WTC11 (cell line): Measurements from ENCODE around the gene KANSL1L. TPM values are rescaled to one million over a fixed set of nuclear protein-coding genes. Genes with fewer than 3 reads are reported as not detected.

Experiments used
- ATAC-seq: fragments of 200-7000 bp; cut with Tn5 transposase; 2 replicates; pipeline ENCODE4 v1.10.0; 2021; ENCODE audit warnings: mild to moderate bottlenecking, moderate library complexity
- CTCF ChIA-PET: fragments of 300-600 bp; sonication (Branson Sonifier 250); formaldehyde crosslinking; loops from one replicate; lab custom pipeline; 2021; ENCODE audit warnings: antibody characterized with exemption; lab: Charles Lee
- POLR2A ChIA-PET: fragments of 350-600 bp; sonication (Branson Sonifier 250); formaldehyde crosslinking; loops from one replicate; lab custom pipeline; 2021; ENCODE audit warnings: antibody characterized with exemption; lab: Charles Lee
- DNase-seq: peaks from one replicate; pipeline ENCODE4 v3.0.0; 2021; ENCODE audit warnings: low spot score
- H3K27ac Mint-ChIP-seq: 2 replicates; pipeline ENCODE4 v1.8.0; 2021; ENCODE audit warnings: mixed read lengths
- H3K27me3 Mint-ChIP-seq: 2 replicates; pipeline ENCODE4 v1.8.0; 2021; ENCODE audit warnings: low read depth, mild to moderate bottlenecking, moderate library complexity, mixed read lengths
- H3K36me3 Mint-ChIP-seq: 2 replicates; pipeline ENCODE4 v1.8.0; 2021; ENCODE audit warnings: mixed read lengths
- H3K4me1 Mint-ChIP-seq: 2 replicates; pipeline ENCODE4 v1.8.0; 2022; ENCODE audit warnings: mixed read lengths
- H3K4me3 Mint-ChIP-seq: 2 replicates; pipeline ENCODE4 v1.8.0; 2021; ENCODE audit warnings: mild to moderate bottlenecking, moderate library complexity, mixed read lengths
- H3K9me3 Mint-ChIP-seq: 2 replicates; pipeline ENCODE4 v1.8.0; 2021; ENCODE audit warnings: mixed read lengths
- IRF2 ChIP-seq: sonication (generic); formaldehyde crosslinking; IDR thresholded peaks from 2 replicates; pipeline ENCODE4 v1.8.0; 2022; ENCODE audit warnings: low read depth, missing genetic modification reagents, borderline replicate concordance
- KAT7 ChIP-seq: sonication (generic); formaldehyde crosslinking; IDR thresholded peaks from 2 replicates; pipeline ENCODE4 v1.8.1; 2023; ENCODE audit warnings: missing genetic modification reagents, mild to moderate bottlenecking, borderline replicate concordance
- NFE2L1 ChIP-seq: sonication (generic); formaldehyde crosslinking; IDR thresholded peaks from 2 replicates; pipeline ENCODE4 v1.8.1; 2023; ENCODE audit warnings: missing genetic modification reagents
- NR3C1 ChIP-seq: sonication (generic); formaldehyde crosslinking; conservative IDR thresholded peaks from 2 replicates; pipeline ENCODE4 v1.8.1; 2023; ENCODE audit warnings: low read depth, mild to moderate bottlenecking, missing genetic modification reagents
- TCF7 ChIP-seq: sonication (generic); formaldehyde crosslinking; IDR thresholded peaks from 2 replicates; pipeline ENCODE4 v1.8.0; 2022; ENCODE audit warnings: mild to moderate bottlenecking, low read depth, missing genetic modification reagents, moderate library complexity
- TEAD4 ChIP-seq: sonication (generic); formaldehyde crosslinking; IDR thresholded peaks from 2 replicates; pipeline ENCODE4 v1.8.0; 2022; ENCODE audit warnings: mild to moderate bottlenecking, missing genetic modification reagents
- USF1 ChIP-seq: sonication (generic); formaldehyde crosslinking; IDR thresholded peaks from 2 replicates; pipeline ENCODE4 v1.8.0; 2022; ENCODE audit warnings: mild to moderate bottlenecking, missing genetic modification reagents
- ZNF138 ChIP-seq: sonication (generic); formaldehyde crosslinking; conservative IDR thresholded peaks from 2 replicates; pipeline ENCODE4 v1.8.1; 2022; ENCODE audit warnings: mild to moderate bottlenecking, moderate library complexity, missing genetic modification reagents
- ZNF263 ChIP-seq: sonication (generic); formaldehyde crosslinking; IDR thresholded peaks from 2 replicates; pipeline ENCODE4 v1.8.1; 2022; ENCODE audit warnings: low read depth, mild to moderate bottlenecking, moderate library complexity, missing genetic modification reagents
- total RNA-seq: library from RNA; stranded (reverse); gene quantifications from 3 replicates; pipeline ENCODE4 v1.2.3, GENCODE V29; 2021
- TF ChIP-seq, protein P1 (sequence below): sonication (generic); formaldehyde crosslinking; IDR thresholded peaks from 2 replicates; pipeline ENCODE4 v1.8.1; 2022; ENCODE audit warnings: mild to moderate bottlenecking, moderate library complexity, missing genetic modification reagents
- TF ChIP-seq, protein P2 (sequence below): fragments of 250-450 bp; sonication (Bioruptor Pico); IDR thresholded peaks from 2 replicates; pipeline ENCODE4 v1.8.0; 2021; ENCODE audit warnings: mild to moderate bottlenecking
- TF ChIP-seq, protein P3 (sequence below): sonication (generic); formaldehyde crosslinking; IDR thresholded peaks from 2 replicates; pipeline ENCODE4 v1.8.0; 2023; ENCODE audit warnings: mild to moderate bottlenecking, missing genetic modification reagents
- TF ChIP-seq, protein P4 (sequence below): sonication (generic); formaldehyde crosslinking; IDR thresholded peaks from 2 replicates; pipeline ENCODE4 v1.8.0; 2023; ENCODE audit warnings: missing genetic modification reagents, mild to moderate bottlenecking, borderline replicate concordance

Gene KANSL1L
- total RNA-seq, 1 experiment from 2014 or later: 11.4 TPM

DNA sequence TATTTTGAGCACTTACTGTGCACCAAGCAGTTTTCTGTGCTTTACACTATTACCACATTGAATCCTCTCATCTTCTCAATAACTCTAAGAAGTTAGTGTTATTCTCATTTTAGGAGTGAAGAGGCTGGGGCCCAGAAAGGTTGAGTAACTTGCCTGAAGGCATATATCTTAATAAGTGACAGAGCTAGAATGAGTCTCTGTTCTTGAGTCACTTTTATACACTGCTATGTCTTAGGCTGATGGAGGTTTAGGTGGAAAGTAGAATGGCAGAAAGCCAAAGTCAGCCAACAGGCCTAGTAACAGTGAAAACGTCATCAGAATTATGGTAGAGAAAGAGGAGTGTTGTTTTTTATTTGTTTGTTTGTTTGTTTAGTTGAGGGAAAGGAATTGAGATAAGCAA is 196.6 kb downstream of the KANSL1L start (continued):
- TF ChIP-seq, protein P1, sequence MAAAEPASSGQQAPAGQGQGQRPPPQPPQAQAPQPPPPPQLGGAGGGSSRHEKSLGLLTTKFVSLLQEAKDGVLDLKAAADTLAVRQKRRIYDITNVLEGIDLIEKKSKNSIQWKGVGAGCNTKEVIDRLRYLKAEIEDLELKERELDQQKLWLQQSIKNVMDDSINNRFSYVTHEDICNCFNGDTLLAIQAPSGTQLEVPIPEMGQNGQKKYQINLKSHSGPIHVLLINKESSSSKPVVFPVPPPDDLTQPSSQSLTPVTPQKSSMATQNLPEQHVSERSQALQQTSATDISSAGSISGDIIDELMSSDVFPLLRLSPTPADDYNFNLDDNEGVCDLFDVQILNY (CRISPR knock-in tag): no peak
- no peak for TF ChIP-seq IRF2 (CRISPR knock-in tag)

- H3K36me3 Mint-ChIP-seq: no peaks in the 10 kb centered on the region
- TF ChIP-seq, protein P2, sequence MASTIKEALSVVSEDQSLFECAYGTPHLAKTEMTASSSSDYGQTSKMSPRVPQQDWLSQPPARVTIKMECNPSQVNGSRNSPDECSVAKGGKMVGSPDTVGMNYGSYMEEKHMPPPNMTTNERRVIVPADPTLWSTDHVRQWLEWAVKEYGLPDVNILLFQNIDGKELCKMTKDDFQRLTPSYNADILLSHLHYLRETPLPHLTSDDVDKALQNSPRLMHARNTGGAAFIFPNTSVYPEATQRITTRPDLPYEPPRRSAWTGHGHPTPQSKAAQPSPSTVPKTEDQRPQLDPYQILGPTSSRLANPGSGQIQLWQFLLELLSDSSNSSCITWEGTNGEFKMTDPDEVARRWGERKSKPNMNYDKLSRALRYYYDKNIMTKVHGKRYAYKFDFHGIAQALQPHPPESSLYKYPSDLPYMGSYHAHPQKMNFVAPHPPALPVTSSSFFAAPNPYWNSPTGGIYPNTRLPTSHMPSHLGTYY (CRISPR knock-in tag): no peak
- TF ChIP-seq TCF7 (CRISPR knock-in tag) (no peak), KAT7 (CRISPR knock-in tag) (no peak), USF1 (CRISPR knock-in tag) (no peak), NR3C1 (no peak), NFE2L1 (CRISPR knock-in tag) (no peak), ZNF138 (CRISPR knock-in tag) (no peak), TEAD4 (CRISPR knock-in tag) (no peak), ZNF263 (no peak)
- TF ChIP-seq, protein P1 (CRISPR knock-in tag): no peak
- TF ChIP-seq, protein P3, sequence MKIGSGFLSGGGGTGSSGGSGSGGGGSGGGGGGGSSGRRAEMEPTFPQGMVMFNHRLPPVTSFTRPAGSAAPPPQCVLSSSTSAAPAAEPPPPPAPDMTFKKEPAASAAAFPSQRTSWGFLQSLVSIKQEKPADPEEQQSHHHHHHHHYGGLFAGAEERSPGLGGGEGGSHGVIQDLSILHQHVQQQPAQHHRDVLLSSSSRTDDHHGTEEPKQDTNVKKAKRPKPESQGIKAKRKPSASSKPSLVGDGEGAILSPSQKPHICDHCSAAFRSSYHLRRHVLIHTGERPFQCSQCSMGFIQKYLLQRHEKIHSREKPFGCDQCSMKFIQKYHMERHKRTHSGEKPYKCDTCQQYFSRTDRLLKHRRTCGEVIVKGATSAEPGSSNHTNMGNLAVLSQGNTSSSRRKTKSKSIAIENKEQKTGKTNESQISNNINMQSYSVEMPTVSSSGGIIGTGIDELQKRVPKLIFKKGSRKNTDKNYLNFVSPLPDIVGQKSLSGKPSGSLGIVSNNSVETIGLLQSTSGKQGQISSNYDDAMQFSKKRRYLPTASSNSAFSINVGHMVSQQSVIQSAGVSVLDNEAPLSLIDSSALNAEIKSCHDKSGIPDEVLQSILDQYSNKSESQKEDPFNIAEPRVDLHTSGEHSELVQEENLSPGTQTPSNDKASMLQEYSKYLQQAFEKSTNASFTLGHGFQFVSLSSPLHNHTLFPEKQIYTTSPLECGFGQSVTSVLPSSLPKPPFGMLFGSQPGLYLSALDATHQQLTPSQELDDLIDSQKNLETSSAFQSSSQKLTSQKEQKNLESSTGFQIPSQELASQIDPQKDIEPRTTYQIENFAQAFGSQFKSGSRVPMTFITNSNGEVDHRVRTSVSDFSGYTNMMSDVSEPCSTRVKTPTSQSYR (CRISPR knock-in tag): no peak
- TF ChIP-seq, protein P4, sequence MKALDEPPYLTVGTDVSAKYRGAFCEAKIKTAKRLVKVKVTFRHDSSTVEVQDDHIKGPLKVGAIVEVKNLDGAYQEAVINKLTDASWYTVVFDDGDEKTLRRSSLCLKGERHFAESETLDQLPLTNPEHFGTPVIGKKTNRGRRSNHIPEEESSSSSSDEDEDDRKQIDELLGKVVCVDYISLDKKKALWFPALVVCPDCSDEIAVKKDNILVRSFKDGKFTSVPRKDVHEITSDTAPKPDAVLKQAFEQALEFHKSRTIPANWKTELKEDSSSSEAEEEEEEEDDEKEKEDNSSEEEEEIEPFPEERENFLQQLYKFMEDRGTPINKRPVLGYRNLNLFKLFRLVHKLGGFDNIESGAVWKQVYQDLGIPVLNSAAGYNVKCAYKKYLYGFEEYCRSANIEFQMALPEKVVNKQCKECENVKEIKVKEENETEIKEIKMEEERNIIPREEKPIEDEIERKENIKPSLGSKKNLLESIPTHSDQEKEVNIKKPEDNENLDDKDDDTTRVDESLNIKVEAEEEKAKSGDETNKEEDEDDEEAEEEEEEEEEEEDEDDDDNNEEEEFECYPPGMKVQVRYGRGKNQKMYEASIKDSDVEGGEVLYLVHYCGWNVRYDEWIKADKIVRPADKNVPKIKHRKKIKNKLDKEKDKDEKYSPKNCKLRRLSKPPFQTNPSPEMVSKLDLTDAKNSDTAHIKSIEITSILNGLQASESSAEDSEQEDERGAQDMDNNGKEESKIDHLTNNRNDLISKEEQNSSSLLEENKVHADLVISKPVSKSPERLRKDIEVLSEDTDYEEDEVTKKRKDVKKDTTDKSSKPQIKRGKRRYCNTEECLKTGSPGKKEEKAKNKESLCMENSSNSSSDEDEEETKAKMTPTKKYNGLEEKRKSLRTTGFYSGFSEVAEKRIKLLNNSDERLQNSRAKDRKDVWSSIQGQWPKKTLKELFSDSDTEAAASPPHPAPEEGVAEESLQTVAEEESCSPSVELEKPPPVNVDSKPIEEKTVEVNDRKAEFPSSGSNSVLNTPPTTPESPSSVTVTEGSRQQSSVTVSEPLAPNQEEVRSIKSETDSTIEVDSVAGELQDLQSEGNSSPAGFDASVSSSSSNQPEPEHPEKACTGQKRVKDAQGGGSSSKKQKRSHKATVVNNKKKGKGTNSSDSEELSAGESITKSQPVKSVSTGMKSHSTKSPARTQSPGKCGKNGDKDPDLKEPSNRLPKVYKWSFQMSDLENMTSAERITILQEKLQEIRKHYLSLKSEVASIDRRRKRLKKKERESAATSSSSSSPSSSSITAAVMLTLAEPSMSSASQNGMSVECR (CRISPR knock-in tag): no peak
- no peak overlapping the region for H3K4me3 Mint-ChIP-seq
- ChIA-PET CTCF (interaction anchor here (3.5 kb wide), 1 partner anchor 12 kb away, joined by 17 read pairs; no protein-coding TSS in a partner anchor), POLR2A (no interaction called here)
- no peak overlapping the region for H3K27ac Mint-ChIP-seq
- ATAC-seq (no peak), DNase-seq (no peak)
- H3K27me3 Mint-ChIP-seq: 0 out of 2 replicates have a peak, but pooled peaks cover 4% of the 10 kb centered on the region
- no peaks in the 10 kb centered on the region for H3K9me3 Mint-ChIP-seq
- no peaks in the 10 kb centered on the region for H3K4me1 Mint-ChIP-seq
These were observed 197.9 kb downstream of the KANSL1L start for GRCh38 chr2:209973328-209973727.

Other genes starting within 250 kb of the KANSL1L start
- 61.3 to 66.5 TPM (median 63.9 TPM) in 3 replicates for gene RPE, start 168.8 kb downstream of the KANSL1L start, total RNA-seq
- gene ACADL, start 54.0 kb upstream of the KANSL1L start, total RNA-seq: 0.39 to 0.60 TPM (median 0.42 TPM) in 3 replicates
- not detected in 3 replicates for gene MYL1, start 143.8 kb upstream of the KANSL1L start, total RNA-seq